HG03442 (cell line): Measurements from ENCODE around the gene PIK3R4.
A peak's percentile ranks its signal among the peaks of the same experiment; 100 is the strongest.

Source experiments
- ATAC-seq: cut with Tn5 transposase; IDR thresholded peaks from one replicate; pipeline ENCODE4 v1.9.1; 2021; ENCODE audit warnings: mild to moderate bottlenecking, moderate library complexity; ENCODE audit not compliant: unreplicated experiment

Gene PIK3R4

DNA sequence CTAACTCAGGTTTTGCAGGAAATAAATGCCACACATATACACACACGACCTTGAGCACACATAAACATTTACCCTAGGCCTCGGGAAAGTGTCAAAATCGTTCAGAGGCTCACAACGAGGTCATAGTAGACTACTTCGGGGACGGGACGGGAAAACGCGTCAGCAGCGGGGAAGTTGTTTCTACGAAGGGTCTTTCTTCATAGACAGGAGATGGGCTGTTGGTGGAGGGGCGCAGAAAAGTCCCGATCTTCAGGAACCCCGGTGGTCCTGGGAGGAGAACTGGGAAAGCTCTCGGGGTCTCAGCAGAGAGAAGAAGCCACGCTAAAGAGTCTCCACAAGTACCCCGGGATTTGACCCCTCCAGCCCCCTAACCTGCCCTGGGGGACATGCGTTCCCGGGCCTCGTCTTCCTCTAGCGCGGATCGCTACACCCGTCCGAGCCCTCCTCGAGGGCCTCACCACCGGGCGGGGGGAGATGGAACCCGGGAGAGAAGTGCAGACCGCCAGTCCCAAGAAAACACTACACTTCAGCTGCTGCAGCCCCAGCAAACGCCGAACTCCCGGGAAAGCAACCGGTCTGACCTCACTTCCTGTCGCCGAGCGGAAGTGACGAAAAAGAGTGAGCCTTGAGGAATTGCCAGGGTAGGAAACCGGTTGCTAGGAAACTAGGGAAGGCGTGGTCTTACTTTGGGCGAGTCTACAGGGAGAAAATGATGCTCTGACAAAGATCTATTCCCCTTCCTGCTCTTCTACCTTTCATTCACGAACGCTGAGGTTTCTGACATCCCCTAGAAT lies at the start of gene PIK3R4:
PIK3R4 (minus strand) TSS at position 584 of the 794 bp plus-strand sequence. CDS start 1,611 bp downstream, outside the sequence.
- peak; percentile 94 for ATAC-seq

DNA sequence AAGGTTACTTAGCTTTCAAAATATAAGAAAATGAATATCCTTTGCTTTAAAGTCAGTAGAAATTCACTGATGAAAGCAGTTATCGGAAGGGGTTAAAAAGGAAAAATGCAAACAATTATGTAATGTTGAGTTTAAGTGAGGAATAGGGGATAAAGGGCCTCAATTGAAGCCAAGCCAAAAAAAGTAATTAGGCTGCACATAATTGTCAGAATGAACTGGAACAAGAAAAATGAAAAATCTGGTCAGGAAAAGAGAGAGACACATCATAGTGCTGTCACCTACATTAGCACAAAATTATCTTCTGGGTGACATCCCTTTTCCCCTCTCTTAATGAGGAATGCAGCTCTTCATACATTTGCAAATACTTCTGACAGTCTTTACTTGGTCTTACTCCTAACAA lies 48.8 kb upstream of the PIK3R4 start:
- ATAC-seq, result no peak

DNA sequence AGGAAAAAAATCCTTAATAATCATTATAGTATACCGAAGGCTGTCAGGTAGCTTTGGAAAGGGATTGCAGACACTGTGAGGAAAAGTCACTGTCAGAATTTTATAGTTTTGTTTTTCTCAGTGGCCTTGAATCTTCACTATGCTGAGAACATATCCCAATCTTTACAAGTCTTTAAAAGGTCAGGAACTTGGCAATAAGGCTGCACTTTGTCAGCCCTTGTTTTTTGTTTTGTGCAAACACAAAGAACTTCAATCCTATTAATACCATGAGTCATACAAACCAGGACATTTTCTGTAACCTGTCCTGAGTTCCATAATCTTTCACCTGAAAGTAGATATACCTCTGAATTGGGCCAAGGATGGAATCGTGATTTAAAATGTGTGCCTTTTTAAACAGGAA lies 45.6 kb upstream of the PIK3R4 start:
- no peak for ATAC-seq

DNA sequence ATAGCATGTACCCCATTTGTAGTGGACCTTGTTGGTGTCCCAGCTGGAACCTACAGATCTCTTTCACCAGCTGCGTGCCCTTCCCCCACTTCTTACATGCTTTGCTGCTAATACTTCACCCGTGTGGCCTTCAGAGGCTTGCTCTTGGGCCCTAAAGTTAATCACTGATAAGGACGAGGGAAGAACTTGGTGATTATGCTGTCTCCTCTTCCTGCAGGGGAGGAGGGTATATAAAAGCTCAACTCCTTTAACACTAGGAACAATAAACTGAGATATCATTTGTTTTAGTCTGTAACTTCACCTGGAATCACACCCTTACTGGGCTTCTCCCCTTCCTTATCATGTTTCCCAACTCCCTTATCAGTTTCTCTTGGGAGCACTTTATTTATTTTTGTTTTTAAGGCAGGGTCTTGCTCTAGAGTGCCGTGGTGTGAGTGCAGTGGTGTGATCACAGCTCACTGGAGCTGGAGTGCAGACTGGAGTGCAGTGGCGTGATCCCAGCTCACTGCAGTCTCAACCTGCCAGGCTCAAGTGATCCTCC lies 43.2 kb upstream of the PIK3R4 start:
- ATAC-seq, result no peak

DNA sequence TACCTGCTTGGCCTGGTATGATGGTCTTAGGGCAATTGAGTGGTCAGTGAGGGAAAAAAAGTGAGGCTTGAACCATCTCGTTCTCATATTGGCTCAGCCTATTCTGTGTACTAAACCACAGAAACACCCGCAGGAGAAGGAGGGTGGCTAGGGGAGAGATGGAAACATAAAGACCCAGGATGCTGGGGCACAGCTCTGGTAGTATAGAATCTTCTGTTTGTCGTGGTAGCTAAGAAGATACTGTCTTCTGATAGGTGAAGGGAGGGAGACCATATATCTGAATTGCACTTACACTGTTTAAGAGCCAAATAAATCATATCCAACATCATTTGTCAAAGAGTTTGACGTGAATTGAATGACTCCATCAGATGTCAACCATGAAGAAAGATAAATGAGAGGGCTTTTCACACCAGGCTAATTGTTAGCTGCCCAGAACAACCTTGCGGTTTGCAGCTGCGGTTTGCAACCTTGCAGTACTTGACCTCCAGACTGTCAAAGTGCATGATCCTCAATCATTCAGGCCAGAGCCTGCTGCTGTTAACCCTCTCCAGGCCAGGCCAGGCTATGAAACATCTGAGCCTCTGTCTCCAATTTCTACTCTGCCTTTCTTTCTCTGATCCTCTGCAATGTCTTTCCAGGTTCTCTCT lies 40.9 kb upstream of the PIK3R4 start:
- ATAC-seq, result no peak

DNA sequence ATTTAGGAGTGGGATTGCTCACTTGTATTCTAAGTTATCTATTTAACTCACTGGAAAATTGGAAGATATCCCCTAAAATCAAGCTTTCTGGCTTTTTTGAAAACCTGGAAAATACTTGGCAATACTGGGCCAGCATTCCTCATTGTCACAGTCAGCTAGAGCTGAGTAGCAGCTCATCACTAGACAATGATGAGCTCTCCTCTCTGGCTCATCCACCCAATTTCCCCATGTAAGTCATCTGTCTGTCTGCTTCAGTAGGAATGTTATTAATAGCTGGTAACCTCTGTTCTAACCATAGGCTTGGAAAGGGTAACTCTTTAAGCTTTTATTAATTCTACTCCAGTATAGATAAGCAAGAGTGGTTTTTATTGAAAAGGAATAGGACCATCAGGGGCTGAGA lies 39.7 kb upstream of the PIK3R4 start:
- no peak for ATAC-seq

DNA sequence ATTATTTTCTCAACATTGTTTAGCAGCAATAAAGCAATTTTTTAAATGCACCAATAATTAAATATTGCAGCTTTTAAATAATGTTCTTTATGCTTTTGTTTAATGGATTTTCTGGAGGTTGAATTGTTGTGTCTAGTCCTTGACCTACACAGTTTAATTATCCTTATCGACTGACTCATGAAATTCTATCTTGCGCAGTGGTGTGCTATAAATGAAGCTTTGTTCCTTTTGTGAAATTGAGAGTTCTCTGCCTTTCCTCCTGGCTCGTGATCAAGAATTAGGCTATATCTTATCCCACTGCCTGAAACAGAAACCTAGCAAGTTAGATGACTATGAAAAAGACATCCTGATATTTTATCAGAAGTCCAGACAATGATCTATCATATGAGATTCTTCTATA lies 37.0 kb upstream of the PIK3R4 start:
- ATAC-seq, result no peak

DNA sequence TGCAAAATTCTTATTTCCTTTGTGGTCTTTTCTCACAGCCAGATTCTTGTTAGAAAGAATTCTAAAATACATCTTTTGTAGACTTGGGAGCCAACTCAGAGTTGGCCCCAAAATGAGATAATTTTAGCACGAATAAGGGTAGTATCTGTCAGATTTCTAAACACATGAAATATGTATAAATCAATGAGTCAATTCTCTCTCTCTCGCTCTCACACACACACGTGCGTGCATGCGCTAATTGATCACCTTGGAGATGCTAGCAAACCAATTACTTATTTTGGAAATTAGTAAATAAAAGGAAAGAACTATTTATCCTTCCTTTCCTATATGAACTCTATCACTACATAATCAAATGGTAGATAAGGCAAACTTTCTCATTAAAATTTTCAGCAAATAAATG lies 32.9 kb upstream of the PIK3R4 start:
- ATAC-seq, result no peak

DNA sequence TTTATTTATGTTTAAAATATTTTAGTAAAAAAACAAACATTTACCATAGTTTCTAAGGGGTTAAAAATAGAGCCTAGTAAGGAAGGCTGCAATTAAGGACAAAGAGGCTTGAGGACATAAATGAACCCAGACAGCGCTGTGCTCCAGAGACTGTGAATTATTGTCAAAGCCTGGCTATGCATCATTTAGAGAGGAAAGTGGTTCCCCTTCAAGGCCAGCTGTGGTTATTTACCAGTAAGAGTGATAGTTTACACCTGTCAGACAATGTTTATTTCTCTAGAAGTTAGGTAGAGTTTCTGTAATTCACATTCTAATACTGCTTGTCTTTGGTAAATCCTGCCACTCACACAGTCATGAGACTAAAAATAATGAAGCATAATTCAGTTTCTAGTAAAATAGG lies 32.4 kb upstream of the PIK3R4 start:
- peak; percentile 97 for ATAC-seq

DNA sequence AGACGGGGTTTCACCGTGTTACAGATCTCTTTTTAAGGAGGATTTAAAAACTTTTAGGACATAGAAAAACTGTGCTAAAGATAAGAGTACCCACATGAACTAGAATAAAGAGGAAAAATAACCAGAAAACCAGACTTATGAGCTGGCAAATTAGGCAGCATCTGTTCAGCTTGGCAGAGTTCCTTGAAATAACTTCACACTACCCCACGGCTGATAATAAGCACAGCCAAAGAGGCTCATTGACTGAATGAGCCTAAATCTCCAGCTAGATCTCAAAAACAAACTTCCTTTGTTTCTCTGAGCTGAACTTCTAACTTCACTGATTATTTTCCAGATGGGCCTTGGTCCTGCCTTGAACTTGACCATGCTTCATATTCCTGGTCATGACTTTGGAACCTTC lies 26.7 kb upstream of the PIK3R4 start:
- no peak for ATAC-seq

DNA sequence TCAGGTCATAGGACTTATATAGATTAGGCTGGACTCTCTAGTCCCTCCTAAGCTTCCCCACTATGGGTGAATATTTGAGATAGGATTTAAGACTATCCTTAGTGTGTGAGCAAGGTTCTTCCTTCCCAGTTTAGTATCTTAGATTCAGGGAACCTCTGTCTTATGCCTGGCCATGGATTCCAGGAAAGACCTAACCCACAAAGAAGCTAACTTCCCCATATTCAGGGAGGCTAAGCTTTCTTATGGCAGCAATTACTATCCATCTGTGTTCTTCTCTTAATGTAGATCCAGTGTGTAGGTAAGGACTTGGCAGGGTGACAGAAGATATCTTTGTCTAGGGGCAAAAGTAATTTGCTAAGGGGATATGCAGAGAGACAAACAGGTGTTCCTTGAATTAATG lies 25.5 kb upstream of the PIK3R4 start:
- ATAC-seq, result no peak

DNA sequence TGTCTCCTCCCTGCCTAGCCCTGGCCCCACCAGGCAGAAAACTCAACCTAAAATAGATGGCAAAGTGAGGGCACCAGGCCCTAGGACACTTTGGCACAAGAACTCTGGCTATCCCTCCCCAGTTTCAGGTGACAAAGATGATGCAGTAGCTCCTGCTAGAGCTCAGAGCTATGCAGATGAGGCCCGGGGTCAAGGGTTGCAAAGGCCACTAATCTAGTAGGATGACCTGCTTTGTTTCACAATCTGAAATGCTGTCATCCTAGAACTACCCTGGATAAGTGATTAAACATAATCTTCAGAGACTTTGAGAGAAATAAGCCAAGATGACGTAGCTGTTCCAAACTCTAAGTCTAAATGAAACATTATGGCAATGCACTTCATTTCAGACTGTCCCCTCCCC lies 24.0 kb upstream of the PIK3R4 start:
- ATAC-seq, result no peak

DNA sequence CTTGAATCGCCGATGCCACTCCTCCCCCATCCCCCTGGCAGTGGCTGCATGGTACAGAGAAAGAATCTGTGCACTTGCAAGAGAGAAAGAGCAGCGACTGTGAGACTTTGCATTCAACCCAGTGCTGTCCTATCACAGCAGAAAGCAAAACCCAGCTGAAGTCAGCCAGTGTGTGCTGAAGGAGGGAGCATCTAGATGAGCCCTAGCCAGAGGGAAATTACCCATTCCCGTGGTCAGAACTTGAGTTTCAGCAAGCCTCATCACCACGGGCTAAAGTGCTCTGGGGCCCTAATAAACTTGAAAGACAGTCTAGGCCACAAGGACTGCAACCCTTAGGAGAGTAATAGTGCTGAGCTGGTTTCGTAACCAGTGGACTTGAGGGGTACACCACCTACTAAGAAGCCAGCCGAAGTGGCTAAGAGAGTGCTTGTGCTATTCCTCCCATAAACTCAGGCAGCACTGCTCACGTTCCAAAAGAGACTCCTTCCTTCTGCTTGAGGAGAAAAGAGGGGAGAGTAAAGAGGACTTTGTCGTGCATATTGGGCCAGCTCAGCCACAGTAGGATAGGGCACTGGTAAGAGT lies 15.2 kb upstream of the PIK3R4 start:
- peak; percentile 60 for ATAC-seq

DNA sequence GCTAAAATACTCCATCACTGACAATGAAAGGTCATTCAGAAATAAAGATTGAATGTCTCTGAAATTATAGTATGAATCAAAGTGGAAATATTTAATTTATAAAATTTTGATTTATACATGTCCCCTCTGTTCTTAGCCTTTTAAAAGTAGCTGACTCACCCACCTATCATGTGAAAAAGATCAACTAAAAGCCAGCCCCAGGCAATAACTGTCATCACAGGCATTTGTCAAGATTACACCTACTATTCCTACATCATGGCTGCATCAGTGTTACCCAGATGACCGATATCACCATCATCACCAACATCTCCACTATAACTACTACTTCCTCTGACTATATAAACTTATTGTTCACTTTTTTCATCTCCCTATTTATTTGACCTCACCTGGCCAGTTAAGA lies 14.3 kb upstream of the PIK3R4 start:
- ATAC-seq, result no peak

DNA sequence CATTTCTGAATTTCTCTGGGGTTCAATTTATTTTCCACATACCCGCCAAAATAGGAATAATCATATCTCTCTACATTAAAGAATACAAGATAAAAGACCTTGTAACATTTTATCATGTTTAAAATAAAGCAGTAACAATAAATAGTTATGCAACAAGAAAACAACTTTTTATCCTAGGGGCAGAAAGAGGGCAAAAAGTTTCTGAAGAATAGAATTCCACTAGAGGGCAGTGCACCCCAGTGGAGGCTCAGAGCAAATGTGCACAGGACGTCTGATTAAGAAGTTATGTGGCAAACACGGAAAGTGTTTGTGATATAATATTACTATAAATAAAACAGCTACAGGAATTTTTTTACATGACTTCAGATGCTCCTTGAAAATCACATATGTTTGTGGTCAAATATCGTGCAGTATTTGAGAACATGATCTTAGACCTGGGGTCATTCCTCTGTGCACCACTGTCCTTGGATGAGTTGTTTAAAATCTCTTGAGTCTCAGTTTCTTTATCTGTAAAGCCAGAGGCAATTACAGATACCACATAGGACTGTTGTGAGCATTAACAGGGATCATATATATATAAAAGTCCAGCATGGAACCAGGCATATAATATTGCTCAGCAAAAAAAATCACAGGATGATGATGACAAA lies 13.2 kb upstream of the PIK3R4 start:
- ATAC-seq, result peak; percentile 65

DNA sequence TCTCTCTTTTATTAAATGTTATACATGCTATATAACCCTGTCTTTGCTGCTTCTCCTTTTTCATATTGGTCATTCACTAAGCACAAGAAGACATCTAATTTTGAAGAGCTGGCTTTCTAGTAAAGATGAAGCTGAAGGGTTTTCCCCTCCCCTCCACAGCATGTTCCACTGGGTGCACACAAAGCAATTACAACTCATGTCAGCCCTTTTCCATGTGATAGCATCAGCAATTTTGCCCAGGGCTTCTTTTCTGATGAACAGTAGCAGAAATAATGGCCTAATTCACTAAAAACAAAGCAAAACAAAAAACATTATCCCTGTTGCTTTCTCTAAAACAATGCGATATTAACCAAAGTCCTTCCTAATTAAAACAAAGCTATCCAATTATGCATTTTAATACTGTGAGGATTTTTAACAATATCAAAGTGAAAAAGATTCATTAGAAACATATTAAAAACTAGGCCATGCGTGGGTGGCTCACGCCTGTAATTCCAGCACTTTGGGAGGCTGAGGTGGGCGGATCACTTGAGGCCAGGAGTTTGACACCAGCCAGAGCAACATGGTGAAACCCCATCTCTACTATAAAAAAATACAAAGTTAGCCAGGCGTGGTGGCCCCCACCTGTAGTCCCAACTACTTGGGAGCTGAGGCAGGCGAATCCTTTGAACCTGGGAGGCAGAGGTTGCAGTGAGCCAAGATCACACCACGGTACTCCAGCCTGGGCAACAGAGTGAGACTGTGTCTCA lies 12.2 kb upstream of the PIK3R4 start:
- ATAC-seq, result peak; percentile 38

DNA sequence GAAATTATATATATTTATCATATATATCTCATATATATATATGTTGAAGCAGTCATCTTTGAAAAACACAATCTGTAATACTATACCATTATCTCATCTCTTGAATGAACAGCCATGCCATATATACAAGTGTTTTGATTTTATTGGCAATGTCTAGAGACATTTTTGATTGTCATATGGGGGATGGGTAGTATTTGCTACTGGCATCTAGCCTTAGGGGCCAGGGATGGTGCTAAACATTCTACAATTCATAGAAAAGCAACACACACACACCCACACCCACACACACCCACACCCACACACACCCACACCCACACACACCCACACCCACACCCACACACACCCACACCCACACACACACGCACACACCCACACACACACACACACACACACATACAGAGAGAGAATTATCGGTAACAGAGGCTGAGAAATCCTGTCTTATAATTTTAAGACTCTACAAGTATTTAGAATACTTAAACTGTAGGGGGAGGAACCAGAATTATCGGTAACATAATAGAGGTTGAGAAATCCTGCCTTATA lies 11.1 kb upstream of the PIK3R4 start:
- ATAC-seq, result no peak

DNA sequence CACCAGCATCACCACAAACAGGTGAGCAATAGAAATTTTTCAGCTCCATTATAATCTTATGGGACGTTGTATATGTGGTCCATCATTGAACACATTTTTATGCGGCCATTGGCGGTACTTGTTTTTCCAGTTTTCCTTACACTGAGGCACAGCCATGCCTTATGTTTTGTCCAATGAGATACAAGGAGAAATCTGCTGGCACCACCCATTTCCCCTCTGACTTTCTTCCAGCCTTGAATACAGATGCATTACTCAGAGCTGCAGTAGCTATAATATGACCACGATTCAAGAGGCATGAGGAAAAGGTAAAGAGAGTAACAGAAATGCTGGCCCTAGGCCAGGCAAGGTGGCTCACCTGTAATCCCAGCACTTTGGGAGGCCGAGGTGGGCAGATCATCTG lies 9.0 kb upstream of the PIK3R4 start:
- no peak for ATAC-seq

DNA sequence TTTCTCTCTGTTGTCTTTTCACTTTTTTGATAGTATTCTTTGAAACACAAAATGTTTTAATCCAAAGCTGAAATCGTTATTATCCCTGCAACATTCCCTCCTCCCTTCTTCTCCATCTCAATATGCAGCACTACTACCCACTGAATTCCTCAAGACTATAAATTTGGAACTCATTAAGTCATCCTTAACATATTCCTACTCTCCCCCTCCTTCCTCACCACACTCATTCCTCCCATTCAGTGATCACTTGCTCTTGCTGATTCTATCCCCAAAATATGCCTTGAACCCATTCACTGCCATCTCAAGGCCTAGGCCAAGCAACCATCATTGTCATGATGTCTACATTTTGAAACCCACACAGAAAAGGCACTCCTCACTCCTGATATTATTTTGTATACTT lies 2.4 kb upstream of the PIK3R4 start:
- no peak for ATAC-seq

DNA sequence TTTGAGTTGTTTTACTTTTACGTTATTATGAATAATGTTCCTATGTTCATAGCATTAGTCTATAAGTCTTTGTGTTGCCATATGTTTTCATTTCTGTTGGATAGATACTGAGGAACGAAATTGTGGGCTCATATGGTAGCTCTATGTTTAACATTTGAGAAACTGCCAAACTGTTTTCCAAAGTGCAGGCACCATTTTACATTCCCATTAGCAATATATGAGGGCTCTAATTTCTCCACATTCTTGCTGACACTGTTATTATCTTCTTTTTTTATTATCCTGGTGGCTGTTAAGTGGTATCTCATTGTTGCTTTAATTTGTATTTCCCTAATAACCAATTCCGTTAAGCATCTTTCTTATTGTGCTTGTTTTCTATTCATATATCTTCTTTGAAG lies 1.8 kb upstream of the PIK3R4 start:
- no peak for ATAC-seq

DNA sequence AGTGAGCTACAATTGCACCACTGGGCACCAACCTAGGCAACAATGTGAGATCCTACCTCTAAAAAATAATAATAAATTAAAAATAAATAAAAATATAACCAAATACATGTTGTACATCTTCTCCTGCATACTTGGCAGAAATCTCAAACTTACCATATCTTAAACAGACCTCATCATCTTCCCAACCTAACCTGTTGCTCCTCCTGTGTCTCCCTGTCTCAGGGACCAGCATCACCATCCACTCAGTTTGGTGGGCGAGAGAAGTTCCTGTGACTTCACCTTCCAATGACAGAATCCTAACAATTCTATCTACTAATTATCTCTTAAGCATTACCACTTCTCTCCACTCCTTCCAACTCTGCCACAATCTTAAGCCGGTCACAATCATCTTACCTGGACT lies 3.3 kb downstream of the PIK3R4 start:
- no peak for ATAC-seq
